LNCAP (cell line): ENCODE data around the gene PYURF.

ENCODE experiments used
- TF ChIP-seq, protein P1 (sequence below): fragments of 450-650 bp; IDR thresholded peaks from 2 replicates; pipeline ENCODE4 v1.5.1; 2017; ENCODE audit warnings: mild to moderate bottlenecking

Gene PYURF

DNA sequence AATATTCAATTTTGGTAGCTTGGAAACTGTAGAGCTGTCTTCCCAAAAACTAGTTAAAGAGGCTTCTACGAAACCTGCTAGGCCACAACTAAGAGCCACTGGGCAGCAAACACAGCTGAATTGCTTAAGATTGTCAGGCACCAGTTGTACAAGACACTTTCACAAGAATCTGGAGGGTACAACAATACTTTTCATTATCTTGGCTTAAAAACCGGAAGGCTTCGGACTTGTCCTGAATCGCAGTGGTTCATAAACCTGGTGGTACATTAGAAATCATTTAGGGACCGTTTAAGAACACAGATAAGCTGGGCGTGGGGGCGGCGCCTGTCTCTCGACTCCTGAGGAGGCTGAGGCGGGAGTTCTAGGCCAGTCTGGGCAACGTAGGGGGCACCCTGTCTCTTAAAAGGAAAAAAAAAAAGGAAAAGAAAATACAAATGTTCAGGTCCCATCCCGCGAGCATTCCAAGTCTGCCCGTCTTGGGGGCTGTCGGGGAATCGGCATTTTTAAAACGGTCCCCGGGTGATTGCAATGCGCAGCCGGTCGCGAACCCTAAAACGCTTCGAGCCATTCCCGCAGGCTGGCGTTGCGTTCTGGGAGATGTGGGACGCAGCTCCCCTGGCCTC is 763 bp downstream of the PYURF start:
- TF ChIP-seq, protein P1, sequence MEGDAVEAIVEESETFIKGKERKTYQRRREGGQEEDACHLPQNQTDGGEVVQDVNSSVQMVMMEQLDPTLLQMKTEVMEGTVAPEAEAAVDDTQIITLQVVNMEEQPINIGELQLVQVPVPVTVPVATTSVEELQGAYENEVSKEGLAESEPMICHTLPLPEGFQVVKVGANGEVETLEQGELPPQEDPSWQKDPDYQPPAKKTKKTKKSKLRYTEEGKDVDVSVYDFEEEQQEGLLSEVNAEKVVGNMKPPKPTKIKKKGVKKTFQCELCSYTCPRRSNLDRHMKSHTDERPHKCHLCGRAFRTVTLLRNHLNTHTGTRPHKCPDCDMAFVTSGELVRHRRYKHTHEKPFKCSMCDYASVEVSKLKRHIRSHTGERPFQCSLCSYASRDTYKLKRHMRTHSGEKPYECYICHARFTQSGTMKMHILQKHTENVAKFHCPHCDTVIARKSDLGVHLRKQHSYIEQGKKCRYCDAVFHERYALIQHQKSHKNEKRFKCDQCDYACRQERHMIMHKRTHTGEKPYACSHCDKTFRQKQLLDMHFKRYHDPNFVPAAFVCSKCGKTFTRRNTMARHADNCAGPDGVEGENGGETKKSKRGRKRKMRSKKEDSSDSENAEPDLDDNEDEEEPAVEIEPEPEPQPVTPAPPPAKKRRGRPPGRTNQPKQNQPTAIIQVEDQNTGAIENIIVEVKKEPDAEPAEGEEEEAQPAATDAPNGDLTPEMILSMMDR = no peak

- TF ChIP-seq, protein P1 = no peak
These were observed 4.7 kb downstream of the PYURF start for GRCh38 chr4:88518911-88519310.

DNA sequence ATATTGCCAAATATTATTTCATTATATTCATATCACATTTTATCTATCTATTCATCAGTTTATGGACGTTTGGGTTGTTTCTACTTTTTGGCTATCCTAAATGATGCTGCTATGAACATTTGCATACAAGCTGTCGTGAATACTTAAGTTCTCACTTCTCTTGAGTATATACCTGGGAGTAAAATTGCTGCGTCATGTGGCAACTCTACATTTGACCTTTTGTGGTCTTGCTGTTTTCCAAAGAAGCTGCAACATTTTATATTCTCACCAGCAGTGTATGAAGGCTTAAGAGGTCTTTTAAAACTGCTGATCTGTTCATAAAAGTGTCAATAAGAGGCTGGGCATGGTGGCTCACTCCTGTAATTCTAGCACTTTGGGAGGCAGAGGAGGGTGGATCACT is 5.8 kb downstream of the PYURF start:
- TF ChIP-seq, protein P1 = no peak

DNA sequence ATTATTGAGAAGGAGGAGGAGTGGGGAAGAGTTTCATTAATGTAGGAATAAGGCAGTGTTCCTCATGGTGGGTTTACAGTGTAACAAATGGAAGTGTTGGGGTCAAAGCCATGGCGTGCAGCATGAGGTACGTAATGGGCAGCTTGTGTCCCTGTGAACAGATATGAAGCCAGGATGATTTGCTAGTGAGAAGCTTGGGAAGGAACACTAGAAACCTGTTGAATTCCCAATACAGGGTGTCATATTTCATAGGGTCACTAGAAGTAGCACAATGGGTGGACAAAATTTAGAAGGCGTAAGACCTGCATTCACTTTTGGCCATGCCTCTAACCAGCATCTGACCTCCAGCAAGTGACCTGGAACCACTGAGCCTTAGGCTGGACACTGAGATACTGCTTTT is 6.8 kb downstream of the PYURF start:
- TF ChIP-seq, protein P1 = no peak

GRCh38 chr4:88514557-88515511 is 8.7 kb downstream of the PYURF start:
- TF ChIP-seq, protein P1 = no peak

DNA sequence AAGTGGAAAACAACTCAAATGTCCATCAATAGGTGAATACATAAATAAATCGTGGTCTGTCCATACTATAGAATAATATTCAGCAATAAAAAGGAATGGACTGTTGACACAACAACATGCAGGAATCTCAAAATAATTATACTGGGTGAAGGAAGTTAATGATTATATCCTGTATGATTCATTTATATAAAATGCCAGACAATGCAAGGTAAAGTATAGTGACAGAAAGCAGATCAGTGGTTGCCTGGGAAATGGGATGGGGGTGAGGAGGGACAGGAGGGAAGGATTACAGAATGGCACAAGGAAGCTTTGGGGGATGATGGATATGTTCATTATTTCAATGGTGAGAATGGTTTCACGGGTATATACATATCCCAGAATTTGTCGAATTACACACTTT is 12.3 kb downstream of the PYURF start:
- TF ChIP-seq, protein P1 = no peak

DNA sequence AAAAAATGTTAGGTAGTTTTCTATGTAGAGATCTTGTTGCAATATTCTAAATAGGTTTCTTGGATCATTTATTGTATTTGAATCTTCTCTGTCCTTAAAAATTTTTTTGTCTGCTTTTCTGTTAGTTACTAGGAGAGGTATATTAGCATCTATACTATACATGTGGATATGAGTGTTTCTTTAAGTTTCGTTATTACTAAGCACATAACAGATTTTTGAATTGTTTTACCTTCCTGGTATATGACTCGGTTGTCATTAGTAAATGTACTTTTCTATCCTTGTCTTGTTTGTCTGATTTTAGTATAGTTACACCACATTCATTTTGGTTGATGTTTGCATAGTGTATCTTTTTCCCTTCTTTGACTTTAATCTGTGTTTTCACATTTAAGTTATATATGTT is 20.2 kb downstream of the PYURF start:
- TF ChIP-seq, protein P1 = no peak
